NCI-H1092 (cell line): ENCODE results near the gene SLC30A1.

Experiments
- DNase-seq: peaks from one replicate; lab custom pipeline; 2025; lab: John Stamatoyannopoulos, UW

The SLC30A1 gene

DNA sequence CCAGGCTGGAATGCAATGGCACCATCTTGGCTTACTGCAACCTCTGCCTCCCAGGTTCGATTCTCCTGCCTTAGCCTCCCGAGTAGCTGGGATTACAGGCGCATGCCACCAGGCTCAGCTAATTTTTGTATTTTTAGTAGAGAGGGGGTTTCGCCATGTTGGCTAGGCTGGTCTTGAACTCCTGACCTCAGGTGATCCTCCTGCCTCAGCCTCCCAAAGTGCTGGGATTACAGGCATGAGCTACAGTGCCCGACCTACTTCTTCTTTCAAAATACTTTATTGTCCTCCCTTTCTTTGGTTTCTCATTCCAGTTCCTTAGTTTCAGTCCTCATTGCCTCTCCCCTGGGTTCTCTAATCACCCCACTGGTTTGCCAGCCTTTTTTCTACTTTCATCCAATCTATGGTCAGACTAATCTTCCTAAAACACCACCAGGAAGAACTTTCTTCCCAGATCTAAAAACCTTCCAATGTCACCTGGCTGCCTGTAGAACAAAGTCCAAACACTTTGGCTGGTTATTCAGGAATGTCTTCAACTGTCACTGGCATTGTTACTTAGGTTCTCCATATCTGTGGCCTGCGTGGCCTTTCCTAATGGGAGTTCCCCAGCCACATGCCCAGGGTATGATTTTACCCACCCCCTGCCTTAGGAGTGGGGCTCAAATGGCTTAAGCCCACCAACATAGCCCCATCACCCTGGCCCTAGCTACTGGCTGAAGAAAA, 29.0 kb upstream of the SLC30A1 start:
- no peak for DNase-seq

DNA sequence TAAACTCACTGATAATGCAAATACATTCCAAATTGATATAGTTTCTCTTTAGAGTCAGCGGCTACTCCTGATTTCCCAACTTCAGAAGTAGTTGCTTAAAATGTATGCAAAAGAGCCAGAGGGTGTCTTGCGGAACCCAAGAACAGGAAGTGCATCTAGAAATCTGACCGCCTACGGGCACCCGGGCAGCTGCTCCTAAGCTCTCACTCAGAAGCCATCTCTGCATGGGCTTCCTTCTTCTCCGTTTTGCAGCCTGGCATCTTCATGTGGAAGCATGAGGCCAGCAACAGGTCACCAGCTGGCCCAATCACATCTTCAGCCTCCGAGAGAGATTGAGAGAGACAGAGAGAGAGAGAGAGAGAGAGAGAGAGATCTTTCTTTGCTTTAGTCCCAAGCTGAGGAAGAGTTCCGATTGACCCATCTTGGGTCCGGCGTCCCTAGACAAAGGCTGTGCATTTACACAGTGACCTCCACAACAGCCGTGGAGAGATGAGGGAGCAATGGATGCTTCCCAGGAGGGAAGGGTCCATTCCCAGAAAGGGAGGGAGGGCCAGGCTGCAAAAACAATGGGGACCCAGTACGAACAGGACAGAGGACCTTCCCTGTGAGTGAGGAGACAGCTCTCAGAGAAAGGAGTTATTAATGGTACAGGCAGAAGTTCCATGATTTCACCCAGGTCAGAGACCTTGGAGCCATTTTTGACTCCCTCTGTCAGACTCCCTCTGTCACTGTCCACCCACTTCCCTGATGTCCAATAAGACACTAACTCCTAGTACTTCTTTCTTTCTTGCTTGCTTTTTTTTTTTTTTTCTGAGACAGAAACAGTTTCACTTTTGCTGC, 28.2 kb upstream of the SLC30A1 start:
- no peak for DNase-seq

DNA sequence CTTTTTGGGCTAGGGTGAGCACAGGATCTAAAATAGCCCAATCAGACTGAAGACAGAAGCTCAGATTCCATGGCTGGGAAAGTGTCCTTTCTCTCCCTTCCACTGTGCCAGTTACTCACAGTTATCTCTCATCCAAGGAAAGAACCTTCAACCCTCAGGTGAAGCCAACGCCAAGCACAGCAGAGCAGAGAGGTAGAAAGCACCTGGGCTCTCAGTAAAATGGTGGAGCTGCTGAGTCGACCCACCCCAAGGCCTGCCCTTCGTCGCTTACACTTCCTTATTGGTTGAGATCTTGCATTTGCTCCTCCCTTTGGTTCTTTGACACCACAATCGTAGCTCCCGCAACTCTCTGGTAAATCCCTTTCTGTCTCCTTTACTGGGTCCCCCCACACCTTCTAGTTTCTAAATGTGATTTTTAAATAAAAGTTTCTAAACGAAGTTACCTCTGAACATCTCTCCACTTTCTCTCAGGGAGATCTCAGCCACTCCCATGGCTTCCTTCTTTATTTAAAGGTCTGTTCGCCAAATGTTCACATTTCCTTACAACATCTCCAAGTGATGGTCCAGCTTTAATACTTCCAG, 27.5 kb upstream of the SLC30A1 start:
- DNase-seq: no peak

DNA sequence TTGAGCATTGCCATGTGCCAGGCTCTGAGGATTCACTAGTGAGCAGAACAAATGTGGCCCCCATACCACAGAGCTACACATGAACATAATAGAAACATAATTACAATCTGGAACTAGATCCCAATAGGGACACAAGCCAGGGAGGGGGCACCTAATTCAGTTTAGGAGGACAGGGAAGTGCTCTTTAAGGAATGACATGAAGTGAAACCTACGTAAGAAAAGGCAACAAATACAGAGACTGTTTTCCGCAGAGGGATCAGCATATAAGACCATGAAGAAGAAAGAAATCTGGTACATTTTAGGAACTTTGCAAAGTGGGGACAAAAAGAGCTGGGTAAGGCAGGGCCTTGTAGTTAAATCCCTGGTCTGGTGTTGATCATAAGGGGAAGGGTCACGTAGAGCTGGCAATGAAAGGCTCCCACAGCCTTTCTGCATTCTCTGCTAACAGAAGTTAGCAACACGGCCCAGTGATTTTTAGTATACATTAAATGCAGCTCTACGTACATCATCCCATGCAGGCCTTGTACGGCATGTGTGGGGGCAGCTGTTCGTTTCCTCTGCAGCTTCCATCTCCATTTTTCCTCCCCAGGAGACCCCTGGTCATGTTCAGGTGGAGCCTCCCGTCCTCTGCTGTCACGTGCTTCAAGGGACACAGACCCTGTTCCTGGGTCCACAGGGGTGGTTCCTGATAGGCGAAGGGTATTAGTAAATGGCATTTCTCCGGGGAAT, 26.8 kb upstream of the SLC30A1 start:
- DNase-seq: no peak

DNA sequence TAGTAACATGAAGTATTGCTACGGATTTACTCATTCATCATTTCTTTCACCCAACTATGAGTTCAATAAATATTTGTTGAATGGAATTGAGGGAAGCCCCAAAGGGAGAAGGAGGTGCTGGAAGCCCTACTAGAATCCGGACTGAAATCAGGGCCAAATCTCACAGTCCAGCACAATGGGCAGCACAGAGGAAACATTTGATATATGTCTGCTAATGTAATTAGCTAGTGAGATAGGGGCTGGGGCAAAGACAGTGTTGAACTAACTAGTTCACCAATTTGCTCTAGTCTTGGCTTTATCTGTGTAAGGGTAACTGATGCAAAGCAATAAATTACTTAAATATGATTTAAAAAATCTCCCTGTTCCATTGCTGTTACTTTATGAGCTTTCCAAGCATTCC, 26.1 kb upstream of the SLC30A1 start:
- DNase-seq: no peak

DNA sequence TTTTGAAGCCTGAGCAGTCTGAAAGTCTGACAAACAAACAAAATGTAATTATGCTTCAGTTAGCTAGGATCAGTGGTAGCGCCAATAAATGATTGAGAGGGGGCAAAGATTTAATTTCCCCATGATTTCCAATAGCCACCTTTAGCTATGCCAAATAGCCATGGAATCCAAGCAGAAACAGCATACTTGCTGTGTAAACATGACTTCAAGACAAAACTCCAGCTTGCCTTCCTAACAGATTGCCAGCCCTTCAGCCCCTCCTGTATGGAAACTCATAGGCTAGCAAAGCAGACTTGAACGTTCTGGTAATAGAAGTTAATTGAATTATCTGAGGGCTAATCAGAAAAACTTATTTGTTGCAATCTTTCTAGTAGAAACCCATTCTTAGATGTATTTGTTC, 25.6 kb upstream of the SLC30A1 start:
- no peak for DNase-seq

DNA sequence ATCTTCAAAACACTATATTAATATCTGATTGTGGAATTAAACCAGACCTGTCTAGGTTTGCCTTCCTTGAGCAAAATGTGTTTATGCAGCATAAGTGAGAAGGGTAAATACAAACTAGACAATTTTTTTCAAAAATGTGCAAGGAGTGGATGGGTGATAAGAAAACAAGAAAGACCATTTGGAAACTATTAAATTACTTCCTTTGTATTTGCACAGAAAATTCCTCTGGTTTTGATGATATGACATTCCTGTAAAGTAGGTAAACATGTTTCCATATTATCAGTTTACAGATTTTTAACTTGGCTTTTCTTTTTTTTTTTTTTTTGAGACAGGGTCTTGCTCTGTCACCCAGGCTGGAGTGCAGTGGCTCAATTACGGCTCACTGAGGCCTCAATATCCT, 24.8 kb upstream of the SLC30A1 start:
- DNase-seq: no peak

DNA sequence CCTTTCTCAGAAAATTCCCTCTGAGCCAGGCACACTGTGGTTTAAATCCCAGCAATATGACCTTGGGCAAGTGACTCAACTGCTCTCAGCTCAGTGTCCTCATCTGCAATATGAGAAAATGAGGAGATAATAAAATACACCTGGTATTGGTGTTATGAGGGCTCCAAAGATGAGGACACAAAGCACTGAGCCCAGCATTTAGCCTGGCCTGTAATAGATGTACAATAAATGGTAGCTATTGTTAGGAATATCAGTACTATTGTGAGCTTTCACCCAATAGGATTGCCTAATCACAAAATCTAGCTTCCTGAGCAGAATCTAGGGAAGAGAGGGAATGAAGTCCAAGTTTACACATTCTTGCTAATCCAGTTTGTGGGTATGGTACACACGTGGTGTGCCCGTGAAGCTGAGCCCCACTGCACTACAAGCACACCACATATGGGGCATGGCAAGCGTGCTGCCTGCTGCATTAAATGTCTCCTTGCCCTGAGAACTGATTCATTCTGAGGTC, 24.3 kb upstream of the SLC30A1 start:
- DNase-seq: no peak

DNA sequence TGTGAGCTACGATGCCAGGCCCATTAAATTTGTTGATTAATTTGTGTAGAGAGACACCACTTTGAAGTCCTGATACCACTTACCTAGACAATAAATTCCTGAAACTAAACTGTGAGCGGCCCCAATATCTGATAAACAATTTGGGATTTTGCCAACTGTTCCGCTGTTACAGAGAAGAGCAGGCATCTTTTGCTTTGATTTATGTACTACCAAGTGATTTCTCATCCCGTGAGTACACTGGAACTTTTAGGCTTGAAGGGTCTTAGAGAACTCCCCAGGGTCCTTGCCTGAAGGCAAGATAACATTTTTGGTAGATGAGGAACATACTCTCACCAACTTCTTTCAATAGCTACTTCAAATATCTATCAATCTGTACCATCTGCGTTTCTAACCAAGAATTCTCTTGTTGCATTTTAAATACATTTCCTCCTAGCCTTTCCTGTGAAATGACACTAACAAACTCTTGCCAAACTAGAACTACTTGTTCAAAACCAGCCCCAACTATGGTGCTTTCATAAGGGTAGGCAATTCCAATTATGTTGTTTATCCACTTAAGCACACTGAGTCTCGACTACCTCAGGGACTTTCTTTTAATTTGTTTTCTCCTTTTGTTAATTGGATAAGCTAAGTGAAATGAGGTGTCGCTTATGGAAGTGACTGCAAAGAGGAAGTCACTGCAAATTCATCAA, 23.2 kb upstream of the SLC30A1 start:
- no peak for DNase-seq

DNA sequence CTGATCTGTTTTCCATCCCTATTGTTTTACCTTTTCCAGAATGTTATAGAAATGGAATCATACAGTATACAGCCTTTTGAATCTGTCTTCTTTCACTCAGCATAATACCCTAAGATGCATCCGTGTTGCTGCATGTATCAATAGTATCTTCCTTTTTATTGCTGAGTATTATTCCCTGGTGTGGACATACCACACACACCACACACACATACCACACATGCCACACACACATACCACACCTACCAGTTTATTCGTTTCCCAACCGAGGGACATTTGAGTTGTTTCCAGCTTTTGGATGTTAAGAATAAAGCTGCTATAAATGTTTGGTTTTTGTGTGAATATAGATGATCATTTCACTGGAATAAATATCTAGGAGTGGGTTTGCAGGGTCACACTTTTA, 22.2 kb upstream of the SLC30A1 start:
- DNase-seq: no peak

DNA sequence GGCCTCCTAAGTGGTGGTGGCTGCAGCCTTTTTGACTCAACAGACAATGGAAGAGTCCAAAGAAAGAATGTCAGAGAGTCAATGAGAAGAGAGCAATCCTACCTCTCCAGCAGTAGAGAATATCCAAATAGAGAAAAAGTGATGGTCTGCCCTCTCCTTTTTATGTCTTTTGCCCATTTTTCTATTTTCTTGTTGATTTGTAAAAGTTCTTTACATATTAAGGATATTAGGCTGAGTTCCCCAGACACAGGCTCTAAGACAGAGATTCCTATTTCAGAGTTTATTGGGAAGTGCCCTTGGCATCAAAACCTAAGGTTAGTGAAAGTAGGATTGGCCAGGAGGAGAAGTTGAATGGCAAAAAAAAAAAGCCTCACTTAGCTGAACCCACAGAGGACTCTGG, 20.3 kb upstream of the SLC30A1 start:
- DNase-seq: no peak

DNA sequence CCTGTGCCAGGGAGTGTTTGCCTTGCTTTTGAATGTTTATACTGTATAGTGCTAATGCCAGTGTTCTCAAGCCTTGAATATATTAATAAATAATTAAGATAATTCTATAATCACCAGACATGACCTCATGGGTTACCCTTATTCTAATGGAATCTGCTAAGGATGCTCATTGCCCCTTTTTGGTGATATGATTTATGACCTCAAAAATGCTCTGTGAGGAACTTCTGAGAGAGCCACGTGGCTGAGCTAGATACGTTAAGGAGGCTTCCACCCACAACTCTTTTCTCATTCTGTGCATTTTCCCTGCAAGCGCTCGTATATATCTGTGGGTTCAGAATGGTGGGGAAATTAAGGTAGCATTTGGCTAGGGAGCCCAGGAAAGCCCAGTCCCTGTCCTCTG, 19.6 kb upstream of the SLC30A1 start:
- no peak for DNase-seq

DNA sequence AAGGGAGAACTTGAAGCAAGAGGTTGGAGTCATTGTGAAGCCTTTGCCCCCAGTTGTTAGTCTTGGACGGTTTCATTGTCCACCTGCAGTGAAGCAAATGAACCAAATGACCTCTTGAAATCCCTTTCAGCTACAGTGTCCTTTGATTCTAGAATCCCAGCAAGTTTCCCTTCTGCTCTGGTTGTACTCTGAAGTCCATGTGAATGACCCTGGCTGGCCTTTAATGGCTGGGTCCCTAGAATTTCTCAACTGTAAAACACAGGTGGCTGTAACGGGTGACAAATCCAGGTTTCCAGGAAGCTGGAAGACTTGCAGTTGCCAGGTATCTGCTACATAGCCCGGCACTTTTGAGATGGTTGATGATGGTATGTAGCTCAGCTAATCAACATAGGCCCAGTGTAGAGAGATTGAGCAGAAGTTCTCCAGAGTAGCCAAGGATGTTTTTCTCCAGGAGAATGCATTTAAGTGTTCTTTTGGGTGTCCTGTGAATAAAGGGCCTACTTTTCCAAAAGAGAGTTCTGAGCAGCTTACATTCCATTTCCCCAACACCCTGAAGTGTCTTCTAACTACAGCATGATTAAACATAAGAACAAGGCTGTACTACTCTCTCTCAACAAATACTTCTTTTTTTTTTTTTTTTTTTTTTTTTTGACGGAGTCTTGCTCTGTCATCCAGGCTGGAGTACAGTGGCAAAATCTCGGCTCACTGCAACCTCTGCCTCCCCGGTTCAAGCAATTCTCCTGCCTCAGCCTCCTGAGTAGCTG, 17.6 kb upstream of the SLC30A1 start:
- DNase-seq: no peak

DNA sequence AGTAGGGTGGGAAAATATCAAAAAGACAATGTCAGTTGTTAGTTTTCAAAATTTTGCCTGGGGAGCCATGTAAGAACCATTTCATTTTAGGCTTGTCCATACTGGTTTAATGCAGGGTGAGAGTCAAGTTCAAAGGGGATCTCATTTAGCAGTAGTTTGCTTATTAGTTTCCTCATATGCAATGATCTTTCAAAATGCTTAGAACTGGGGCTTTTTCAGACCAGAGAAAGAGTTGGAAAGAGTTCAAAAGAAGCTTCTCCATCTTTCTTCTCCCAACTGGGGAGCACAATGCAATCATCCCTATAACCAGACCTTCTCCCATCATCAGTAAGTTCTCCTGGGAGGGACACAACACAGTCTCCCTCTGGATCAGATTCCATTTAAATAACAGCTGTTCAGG, 16.5 kb upstream of the SLC30A1 start:
- no peak for DNase-seq

DNA sequence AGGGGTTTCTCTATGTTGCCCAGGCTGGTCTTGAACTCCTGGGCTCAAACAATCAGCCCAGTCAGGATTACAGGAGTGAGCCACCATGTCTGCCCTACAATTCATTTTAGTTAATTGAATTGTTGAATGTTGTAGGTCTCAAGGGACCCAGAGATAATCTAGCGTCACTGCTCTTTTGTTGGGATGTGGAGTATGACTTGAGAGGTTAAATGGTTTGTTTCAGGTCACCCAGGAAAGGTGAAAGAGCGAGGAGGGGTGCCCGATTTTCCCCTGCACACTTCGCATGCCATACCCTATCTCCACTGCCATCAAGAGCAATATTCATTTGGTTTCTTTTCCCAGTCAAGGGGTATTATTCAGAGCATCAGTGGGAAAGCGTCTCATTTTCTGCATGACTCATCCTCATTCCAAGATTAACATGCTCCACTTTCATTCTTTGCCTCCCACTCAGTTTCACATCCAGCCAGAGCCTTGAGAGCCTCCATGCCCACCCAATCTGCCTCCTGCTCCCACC, 13.1 kb upstream of the SLC30A1 start:
- no peak for DNase-seq

DNA sequence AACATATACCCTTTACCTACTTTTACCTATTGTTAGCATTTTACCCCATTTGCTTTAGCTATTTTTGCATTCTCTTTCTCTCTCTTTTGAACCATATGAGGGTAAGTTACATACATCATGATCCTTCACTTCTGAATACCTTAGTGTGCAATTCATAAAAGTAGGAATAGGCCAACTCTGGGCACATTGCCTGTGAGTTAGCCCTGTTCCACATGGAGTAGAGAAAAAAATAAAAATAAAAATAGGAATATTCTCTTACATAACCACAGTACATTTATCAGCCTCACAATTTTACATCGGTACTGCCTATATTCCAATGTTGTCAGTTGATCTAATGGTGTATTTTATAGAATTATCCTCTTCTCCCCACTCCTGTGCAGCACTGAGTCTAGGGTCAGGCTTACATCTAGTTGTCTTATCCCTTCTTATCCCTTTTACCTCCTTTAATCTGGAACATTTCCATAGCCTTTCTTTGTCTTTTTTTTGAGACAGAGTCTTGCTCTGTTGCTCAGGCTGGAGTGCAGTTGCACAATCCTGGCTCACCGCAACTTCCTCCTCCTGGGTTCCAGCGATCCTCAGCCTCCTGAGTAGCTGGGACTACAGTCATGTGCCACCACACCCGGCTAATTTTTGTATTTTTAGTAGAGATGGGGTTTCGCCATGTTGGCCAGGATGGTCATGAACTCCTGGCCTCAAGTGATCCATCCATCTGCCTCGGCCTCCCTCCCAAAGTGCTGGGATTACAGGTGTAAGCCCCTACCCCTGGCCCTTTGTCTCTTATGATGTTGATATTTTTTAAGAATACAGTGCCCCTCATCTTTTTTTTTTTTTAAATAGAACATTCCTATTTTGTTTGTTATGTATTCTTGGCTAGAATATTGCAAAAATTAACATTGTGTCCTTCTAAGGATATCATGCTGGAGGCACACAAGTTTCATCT, 11.1 kb upstream of the SLC30A1 start:
- DNase-seq: no peak

DNA sequence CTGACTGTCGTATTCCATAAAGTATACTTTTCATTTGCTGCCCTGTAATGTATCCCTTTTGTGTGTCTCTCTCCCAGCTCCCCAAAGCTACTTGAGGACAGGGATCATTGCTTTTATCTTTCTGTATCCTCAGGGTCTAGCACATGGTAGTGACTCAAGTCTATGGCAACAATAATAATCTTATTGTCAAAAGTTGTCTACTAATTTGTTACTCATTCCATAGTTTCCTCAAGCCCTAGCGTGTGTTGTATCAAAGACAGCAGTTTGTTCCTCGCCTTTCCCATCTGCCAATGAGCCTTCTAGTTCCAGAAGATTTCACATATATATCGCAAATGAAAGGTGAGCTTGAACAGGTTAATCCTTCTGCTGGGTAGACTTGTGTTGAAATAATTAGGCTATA, 9.8 kb upstream of the SLC30A1 start:
- DNase-seq: no peak

DNA sequence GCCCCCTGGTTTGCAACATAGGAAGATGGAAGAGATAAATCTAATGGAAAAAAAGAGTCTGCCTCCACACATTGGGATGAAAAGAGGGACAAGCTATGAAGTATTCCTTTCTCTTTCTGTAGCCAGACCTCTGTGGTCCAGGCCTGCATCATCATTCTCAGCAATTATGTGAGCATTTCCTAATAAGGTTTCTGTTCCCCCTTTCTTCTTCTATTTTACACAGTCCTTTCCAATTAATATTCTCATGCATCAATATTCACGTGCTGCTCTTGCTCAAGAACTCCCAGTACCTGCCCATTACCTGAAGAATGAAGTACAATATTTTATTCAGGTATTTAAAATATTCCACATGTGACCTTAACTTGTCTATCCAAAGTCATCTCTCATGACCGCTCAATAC, 8.2 kb upstream of the SLC30A1 start:
- DNase-seq: no peak

DNA sequence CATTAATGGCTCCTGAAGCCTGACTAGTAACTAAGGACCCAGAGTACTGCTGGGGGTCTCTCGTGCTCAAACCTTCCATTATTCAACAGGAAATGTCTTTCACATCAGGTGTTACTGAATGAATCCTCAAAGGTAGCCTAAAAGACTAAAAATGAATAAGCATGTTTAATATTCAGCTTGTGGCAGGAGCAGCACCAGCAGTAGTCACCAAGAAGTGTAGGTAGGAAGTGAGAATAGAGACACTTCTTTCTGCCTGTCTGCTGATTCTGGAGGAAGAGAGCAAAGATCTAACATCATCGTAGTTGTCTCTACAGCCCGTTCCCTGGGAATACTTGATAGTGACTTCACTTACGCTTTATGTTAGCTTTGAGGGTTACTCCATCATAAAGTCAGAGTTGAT, 7.6 kb upstream of the SLC30A1 start:
- no peak for DNase-seq
